Dedifferentiated amniotic fluid mesenchymal stem cell (primary cell): Measurements from ENCODE around the gene TRIM27.
"Not testable (repeated sequence)": the region's sequence is repeated elsewhere in the genome, so short reads cannot be mapped to it uniquely, and the experiment has no call there.

ENCODE experiments used
- DNase-seq: peaks from one replicate; pipeline ENCODE4 v3.0.0-alpha.2; 2016; ENCODE audit errors: extremely low spot score

The TRIM27 gene

GRCh38 chr6:28864326-28864923, 59.4 kb downstream of the TRIM27 start:
- DNase-seq = peak; percentile 20

- DNase-seq = peak; percentile 78
These were observed 60.0 kb downstream of the TRIM27 start for GRCh38 chr6:28863604-28864325.

DNA sequence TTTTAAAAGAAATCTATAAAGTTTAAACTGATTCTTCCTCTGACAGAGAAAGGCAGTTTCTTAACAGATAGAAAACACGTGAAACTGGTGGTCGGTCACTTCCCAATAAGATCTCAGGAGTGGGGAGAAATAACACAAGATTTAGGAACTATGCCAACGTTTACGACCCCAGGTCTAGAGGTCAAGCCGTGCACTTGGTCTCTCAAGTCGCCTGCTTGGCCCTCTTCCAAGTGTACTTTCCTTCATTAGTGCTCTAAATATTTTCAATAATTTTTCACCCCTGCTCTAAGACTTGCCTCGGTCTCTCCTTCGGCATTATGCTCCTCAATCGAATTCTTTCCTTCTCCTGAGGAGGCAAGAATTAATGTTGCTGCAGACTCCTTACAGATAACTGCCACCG, 61.7 kb downstream of the TRIM27 start:
- DNase-seq = no peak

GRCh38 chr6:28861339-28861738, 62.4 kb downstream of the TRIM27 start:
- no peak for DNase-seq

- no peak for DNase-seq
These were observed 63.2 kb downstream of the TRIM27 start for GRCh38 chr6:28860581-28860980.

DNA sequence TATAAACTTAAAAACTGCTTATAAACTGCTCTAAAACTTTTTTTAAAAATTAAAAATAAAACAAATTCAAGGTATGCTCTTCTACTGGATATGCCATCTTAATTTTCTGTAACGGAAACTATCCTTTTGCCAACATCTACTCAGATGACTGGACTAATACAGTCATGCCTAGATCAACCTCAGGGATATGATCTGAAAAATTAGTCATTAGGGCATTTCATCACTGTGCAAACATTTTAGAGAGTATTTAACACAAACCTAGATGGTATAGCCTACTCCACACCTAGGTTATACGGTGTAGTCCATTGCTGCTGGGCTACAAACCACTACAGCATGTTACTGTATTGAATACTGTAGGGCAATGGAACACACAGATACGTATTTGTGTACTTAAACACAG, 64.8 kb downstream of the TRIM27 start:
- DNase-seq = no peak

- DNase-seq = no peak
These were observed 67.2 kb downstream of the TRIM27 start for GRCh38 chr6:28856620-28857005.

DNA sequence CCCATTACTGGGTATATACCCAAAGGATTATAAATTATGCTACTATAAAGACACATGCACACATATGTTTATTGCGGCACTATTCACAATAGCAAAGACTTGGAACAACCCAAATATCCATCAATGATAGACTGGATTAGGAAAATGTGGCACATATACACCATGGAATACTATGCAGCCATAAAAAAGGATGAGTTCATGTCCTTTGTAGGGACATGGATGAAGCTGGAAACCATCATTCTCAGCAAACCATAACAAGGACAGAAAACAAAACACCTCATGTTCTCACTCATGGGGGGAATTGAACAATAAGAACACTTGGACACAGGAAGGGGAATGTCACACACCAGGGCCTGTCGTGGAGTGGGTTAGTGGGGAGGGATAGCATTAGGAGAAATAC, 69.4 kb downstream of the TRIM27 start:
- DNase-seq = not testable (repeated sequence)
